ENCODE results near the gene ABCA13.

- TF ChIP-seq, protein P1, sequence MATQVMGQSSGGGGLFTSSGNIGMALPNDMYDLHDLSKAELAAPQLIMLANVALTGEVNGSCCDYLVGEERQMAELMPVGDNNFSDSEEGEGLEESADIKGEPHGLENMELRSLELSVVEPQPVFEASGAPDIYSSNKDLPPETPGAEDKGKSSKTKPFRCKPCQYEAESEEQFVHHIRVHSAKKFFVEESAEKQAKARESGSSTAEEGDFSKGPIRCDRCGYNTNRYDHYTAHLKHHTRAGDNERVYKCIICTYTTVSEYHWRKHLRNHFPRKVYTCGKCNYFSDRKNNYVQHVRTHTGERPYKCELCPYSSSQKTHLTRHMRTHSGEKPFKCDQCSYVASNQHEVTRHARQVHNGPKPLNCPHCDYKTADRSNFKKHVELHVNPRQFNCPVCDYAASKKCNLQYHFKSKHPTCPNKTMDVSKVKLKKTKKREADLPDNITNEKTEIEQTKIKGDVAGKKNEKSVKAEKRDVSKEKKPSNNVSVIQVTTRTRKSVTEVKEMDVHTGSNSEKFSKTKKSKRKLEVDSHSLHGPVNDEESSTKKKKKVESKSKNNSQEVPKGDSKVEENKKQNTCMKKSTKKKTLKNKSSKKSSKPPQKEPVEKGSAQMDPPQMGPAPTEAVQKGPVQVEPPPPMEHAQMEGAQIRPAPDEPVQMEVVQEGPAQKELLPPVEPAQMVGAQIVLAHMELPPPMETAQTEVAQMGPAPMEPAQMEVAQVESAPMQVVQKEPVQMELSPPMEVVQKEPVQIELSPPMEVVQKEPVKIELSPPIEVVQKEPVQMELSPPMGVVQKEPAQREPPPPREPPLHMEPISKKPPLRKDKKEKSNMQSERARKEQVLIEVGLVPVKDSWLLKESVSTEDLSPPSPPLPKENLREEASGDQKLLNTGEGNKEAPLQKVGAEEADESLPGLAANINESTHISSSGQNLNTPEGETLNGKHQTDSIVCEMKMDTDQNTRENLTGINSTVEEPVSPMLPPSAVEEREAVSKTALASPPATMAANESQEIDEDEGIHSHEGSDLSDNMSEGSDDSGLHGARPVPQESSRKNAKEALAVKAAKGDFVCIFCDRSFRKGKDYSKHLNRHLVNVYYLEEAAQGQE (IDR thresholded peaks at IDR 0.05; ENCODE audit: low read depth): no peak
- TF ChIP-seq, protein P2, sequence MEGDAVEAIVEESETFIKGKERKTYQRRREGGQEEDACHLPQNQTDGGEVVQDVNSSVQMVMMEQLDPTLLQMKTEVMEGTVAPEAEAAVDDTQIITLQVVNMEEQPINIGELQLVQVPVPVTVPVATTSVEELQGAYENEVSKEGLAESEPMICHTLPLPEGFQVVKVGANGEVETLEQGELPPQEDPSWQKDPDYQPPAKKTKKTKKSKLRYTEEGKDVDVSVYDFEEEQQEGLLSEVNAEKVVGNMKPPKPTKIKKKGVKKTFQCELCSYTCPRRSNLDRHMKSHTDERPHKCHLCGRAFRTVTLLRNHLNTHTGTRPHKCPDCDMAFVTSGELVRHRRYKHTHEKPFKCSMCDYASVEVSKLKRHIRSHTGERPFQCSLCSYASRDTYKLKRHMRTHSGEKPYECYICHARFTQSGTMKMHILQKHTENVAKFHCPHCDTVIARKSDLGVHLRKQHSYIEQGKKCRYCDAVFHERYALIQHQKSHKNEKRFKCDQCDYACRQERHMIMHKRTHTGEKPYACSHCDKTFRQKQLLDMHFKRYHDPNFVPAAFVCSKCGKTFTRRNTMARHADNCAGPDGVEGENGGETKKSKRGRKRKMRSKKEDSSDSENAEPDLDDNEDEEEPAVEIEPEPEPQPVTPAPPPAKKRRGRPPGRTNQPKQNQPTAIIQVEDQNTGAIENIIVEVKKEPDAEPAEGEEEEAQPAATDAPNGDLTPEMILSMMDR (IDR thresholded peaks at IDR 0.05 in 2 of 3, conservative IDR thresholded peaks at IDR 0.05 in 1 of 3; ENCODE audit: borderline replicate concordance in 1 of 3, insufficient read depth in 1 of 3, low read depth in 2 of 3, low read length in 2 of 3): no peak
- TF ChIP-seq POLR2A (IDR thresholded peaks at IDR 0.05; ENCODE audit: borderline replicate concordance, extremely low read depth, insufficient read depth, insufficient read length) (no peak), EGR1 (IDR thresholded peaks at IDR 0.05; ENCODE audit: low read depth) (no peak), RAD21 (IDR thresholded peaks at IDR 0.05; ENCODE audit: low read depth) (no peak)
Measured at GRCh38 chr7:48522692-48523091, 351.4 kb downstream of the ABCA13 start.
